ENCODE measurements around the gene MOK. TPM values are rescaled to one million over a fixed set of nuclear protein-coding genes. Genes with fewer than 3 reads are reported as not detected.
A peak's percentile ranks its signal among the peaks of the same experiment; 100 is the strongest.

MOK gene
- total RNA-seq, 1 donor from 2014 or later: 6.3 TPM

GRCh38 chr14:102213470-102213869, 91.5 kb downstream of the MOK start:
- TF ChIP-seq, protein P1, sequence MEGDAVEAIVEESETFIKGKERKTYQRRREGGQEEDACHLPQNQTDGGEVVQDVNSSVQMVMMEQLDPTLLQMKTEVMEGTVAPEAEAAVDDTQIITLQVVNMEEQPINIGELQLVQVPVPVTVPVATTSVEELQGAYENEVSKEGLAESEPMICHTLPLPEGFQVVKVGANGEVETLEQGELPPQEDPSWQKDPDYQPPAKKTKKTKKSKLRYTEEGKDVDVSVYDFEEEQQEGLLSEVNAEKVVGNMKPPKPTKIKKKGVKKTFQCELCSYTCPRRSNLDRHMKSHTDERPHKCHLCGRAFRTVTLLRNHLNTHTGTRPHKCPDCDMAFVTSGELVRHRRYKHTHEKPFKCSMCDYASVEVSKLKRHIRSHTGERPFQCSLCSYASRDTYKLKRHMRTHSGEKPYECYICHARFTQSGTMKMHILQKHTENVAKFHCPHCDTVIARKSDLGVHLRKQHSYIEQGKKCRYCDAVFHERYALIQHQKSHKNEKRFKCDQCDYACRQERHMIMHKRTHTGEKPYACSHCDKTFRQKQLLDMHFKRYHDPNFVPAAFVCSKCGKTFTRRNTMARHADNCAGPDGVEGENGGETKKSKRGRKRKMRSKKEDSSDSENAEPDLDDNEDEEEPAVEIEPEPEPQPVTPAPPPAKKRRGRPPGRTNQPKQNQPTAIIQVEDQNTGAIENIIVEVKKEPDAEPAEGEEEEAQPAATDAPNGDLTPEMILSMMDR (IDR thresholded peaks at IDR 0.05): no peak
- intact Hi-C loops (cut with DNase I): no loop called here
- peak; percentile 53 for DNase-seq
- H3K27me3 ChIP-seq: no peaks in the 10 kb centered on the region
- no peak overlapping the region for H3K4me3 ChIP-seq
- peaks cover 21% of the 10 kb centered on the region for H3K36me3 ChIP-seq
- H3K27ac ChIP-seq: no peak overlapping the region
- no peaks in the 10 kb centered on the region for H3K9me3 ChIP-seq
- ATAC-seq: no peak
- no peaks in the 10 kb centered on the region for H3K4me1 ChIP-seq

DNA sequence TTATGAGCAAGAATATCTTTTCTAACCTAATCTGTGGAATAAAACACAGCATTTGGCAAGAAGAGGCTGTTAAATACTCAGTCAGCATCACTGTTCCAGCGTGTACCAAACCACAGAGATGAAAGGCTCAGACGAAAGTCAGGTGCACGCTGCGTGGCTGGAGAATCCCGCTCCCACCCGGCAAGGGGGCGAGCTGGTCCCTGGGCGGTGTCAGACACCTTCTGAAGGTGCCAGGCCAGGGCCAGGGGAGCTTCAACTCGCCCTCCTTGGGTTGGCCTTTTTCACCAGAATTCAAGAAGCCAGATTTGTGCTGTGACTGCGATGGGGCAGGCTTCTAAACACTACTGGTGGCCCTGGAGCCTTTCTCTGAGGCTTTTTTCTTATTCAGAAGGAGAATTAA, 92.1 kb downstream of the MOK start:
- Histone ChIP-seq H3K4me3 (no peak overlapping the region), H3K9me3 (no peaks in the 10 kb centered on the region), H3K27me3 (no peaks in the 10 kb centered on the region), H3K27ac (no peak overlapping the region), H3K36me3 (peaks cover 21% of the 10 kb centered on the region), H3K4me1 (no peaks in the 10 kb centered on the region)
- TF ChIP-seq, protein P1 (IDR thresholded peaks at IDR 0.05): no peak
- ATAC-seq (no peak), DNase-seq (peak; percentile 18)
- intact Hi-C loops (cut with DNase I): no loop called here

DNA sequence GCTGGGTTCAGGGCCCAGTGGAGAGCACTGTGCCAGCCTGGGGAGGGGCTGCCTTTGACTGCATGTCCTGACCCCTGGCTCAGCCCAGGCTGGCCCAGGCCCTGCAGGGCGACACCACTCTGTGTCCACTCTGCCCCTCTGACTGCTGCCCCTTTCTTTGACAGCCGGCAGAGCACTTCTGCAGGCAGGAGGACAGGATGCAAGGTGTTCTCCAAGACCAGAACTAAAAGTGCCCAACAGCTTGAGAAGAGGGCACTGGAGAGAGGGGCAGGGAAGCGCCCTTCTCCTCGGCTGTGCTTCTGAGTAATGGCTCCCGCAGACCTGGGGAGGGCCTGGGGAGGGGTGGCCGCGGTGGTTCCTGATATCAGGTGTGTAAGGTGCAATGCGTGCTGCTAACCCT, 92.6 kb downstream of the MOK start:
- ATAC-seq (no peak), DNase-seq (peak; percentile 34)
- H3K27ac ChIP-seq: no peak overlapping the region
- TF ChIP-seq, protein P1 (IDR thresholded peaks at IDR 0.05): no peak
- intact Hi-C loops (cut with DNase I): no loop called here
- H3K36me3 ChIP-seq: peaks cover 21% of the 10 kb centered on the region
- no peaks in the 10 kb centered on the region for H3K27me3 ChIP-seq
- no peaks in the 10 kb centered on the region for H3K4me1 ChIP-seq
- H3K9me3 ChIP-seq: no peaks in the 10 kb centered on the region
- H3K4me3 ChIP-seq: no peak overlapping the region

DNA sequence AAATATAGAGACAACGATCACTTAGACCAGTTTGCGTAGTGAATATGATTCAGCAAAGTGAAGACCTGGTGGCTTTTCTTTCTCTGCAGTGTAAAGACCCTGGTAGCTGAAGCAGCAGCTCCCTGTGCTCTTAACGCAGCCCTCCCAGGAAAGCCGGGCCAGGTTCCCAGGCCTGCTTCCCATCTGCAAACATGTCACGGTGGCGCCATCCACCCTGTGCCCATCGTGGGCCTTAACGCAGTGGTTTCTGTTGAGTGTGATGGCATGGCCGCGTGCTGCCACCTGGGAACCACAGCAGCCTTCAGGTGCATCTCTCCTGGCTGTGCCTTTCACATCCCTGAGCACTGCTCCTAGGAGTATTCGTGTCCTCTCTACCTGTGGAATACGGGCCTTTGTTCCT, 93.7 kb downstream of the MOK start:
- Histone ChIP-seq H3K27ac (no peak overlapping the region), H3K36me3 (peaks cover 24% of the 10 kb centered on the region), H3K4me3 (no peak overlapping the region), H3K27me3 (no peaks in the 10 kb centered on the region), H3K4me1 (no peaks in the 10 kb centered on the region), H3K9me3 (no peaks in the 10 kb centered on the region)
- TF ChIP-seq, protein P1 (IDR thresholded peaks at IDR 0.05): no peak
- intact Hi-C loops (cut with DNase I): no loop called here
- no peak for ATAC-seq
- DNase-seq: peak; percentile 52

DNA sequence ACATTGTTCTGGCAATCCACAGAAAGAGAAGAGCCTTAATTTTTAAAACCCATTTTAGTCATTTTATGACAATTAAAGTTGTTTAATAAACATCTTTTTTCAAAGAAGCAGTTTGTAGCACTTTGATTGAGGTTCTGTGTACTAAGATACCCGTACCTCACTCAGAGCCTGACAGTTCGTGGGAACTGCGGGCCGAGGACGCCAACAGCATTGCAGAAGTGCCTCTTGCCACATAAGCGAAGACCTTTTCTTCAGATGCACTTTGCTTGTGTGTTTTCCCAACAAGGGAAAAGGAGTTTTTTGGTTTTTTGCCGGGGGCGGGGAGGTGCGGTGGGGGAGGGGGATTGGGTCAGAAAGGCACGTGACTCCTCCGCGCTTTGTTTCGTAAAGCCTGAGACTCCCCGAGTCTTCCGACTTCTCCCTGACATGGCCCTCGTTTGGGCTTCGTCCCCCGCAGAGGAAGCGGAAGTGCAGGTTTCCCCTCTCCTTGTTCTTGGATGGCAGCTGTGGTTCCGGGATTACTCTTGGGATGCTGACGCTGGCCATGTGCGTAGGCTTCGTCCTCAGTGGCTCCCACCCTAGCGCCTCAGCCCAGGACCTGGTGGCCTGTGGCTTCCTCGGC, 94.4 kb downstream of the MOK start:
- peaks cover 31% of the 10 kb centered on the region for H3K36me3 ChIP-seq
- no peaks in the 10 kb centered on the region for H3K27me3 ChIP-seq
- H3K4me3 ChIP-seq: no peak overlapping the region
- ATAC-seq (no peak), DNase-seq (peak; percentile 34)
- no peak overlapping the region for H3K27ac ChIP-seq
- H3K9me3 ChIP-seq: no peaks in the 10 kb centered on the region
- TF ChIP-seq, protein P1 (IDR thresholded peaks at IDR 0.05): no peak
- no peaks in the 10 kb centered on the region for H3K4me1 ChIP-seq
- intact Hi-C loops (cut with DNase I): no loop called here
